Left kidney (tissue), 8 donors: ENCODE data around the gene LPAR3. TPM values are rescaled to one million over a fixed set of nuclear protein-coding genes. Genes with fewer than 3 reads are reported as not detected.
A peak's percentile ranks its signal among the peaks of the same experiment; 100 is the strongest.
"Not testable (repeated sequence)": the region's sequence is repeated elsewhere in the genome, so short reads cannot be mapped to it uniquely, and the experiment has no call there.

Experiments
- DNase-seq: peaks from one replicate; pipeline ENCODE4 v3.0.0-alpha.2; 2013
- long read RNA-seq, 8 donors: transcript quantifications; one replicate each; lab custom pipeline, GENCODE V29; 2026
- polyA plus RNA-seq: library from polyadenylated mRNA; unstranded; fragments of 120-200 nt; gene quantifications from one replicate; pipeline ENCODE4 v1.2.1, GENCODE V29; 2013; ENCODE audit not compliant: insufficient read length

Gene LPAR3
- 1.4 TPM for polyA plus RNA-seq
- long read RNA-seq, donor 1 = 0 reads
- long read RNA-seq, donor 2 = 0 reads
- long read RNA-seq, donor 3, partial matches to known transcripts = 0 of 2 reads
- long read RNA-seq, donor 3, other reads (novel, unspliced or antisense) = 0 of 2 reads
- long read RNA-seq, donor 4 = 0 reads
- long read RNA-seq, donor 5, partial matches to known transcripts = 0 of 4 reads
- long read RNA-seq, donor 5, other reads (novel, unspliced or antisense) = 0 of 4 reads
- long read RNA-seq, donor 6 = 0 reads
- long read RNA-seq, donor 7 = 0 reads
- long read RNA-seq, donor 8, partial matches to known transcripts = 0 of 2 reads
- long read RNA-seq, donor 8, other reads (novel, unspliced or antisense) = 0 of 2 reads

- DNase-seq = no peak
Measured at GRCh38 chr1:84892705-84893618, at the start of gene LPAR3. TSS of gene LPAR3 (minus strand) at chr1:84893206. CDS start at chr1:84866120, 27,086 bp downstream.

- no peak for DNase-seq
Measured at GRCh38 chr1:84941843-84942242, 48.8 kb upstream of the LPAR3 start.

GRCh38 chr1:84940481-84940880 is 47.5 kb upstream of the LPAR3 start:
- DNase-seq = no peak

GRCh38 chr1:84939761-84940160 is 46.8 kb upstream of the LPAR3 start:
- no peak for DNase-seq

GRCh38 chr1:84939151-84939550 is 46.1 kb upstream of the LPAR3 start:
- no peak for DNase-seq

GRCh38 chr1:84936116-84936810 is 43.3 kb upstream of the LPAR3 start:
- peak; percentile 79 for DNase-seq

- DNase-seq = no peak
Measured at GRCh38 chr1:84933011-84933611, 40.1 kb upstream of the LPAR3 start.

GRCh38 chr1:84930831-84931230 is 37.8 kb upstream of the LPAR3 start:
- DNase-seq = no peak

- DNase-seq = no peak
Measured at GRCh38 chr1:84930329-84930728, 37.3 kb upstream of the LPAR3 start.

GRCh38 chr1:84929581-84929980 is 36.6 kb upstream of the LPAR3 start:
- no peak for DNase-seq

- no peak for DNase-seq
Measured at GRCh38 chr1:84928979-84929378, 36.0 kb upstream of the LPAR3 start.

- DNase-seq = no peak
Measured at GRCh38 chr1:84923317-84923716, 30.3 kb upstream of the LPAR3 start.

- DNase-seq = no peak
Measured at GRCh38 chr1:84920159-84920558, 27.2 kb upstream of the LPAR3 start.

- no peak for DNase-seq
Measured at GRCh38 chr1:84919461-84919970, 26.5 kb upstream of the LPAR3 start.

- DNase-seq = peak; percentile 17
Measured at GRCh38 chr1:84918726-84919336, 25.8 kb upstream of the LPAR3 start.

- no peak for DNase-seq
Measured at GRCh38 chr1:84916897-84917296, 23.9 kb upstream of the LPAR3 start.

GRCh38 chr1:84913555-84913892 is 20.5 kb upstream of the LPAR3 start:
- DNase-seq = peak; percentile 38

- no peak for DNase-seq
Measured at GRCh38 chr1:84912726-84913554, 19.9 kb upstream of the LPAR3 start.

GRCh38 chr1:84908746-84909464 is 15.9 kb upstream of the LPAR3 start:
- DNase-seq = not testable (repeated sequence)
